ENCODE measurements around the gene GPS2. TPM values are rescaled to one million over a fixed set of nuclear protein-coding genes. Genes with fewer than 3 reads are reported as not detected.
A peak's percentile ranks its signal among the peaks of the same experiment; 100 is the strongest.

The GPS2 gene
- polyA plus RNA-seq, 3 donors, result 40.1 to 55.5 (median 47.5) TPM

GRCh38 chr17:7324438-7324779 is 9.2 kb upstream of the GPS2 start:
- 82 to 90% (median 83%) methylated on average over 3 of the region's 3 CpGs for WGBS, 3 donors

GRCh38 chr17:7323731-7324437 is 8.7 kb upstream of the GPS2 start:
- no peak overlapping the region for H3K27ac ChIP-seq (ENCODE audit: low read depth, low read length)
- WGBS, 3 donors, result 63 to 66% (median 65%) methylated on average over 39 of the region's 39 CpGs

More at GRCh38 chr17:7324438-7324779, 9.2 kb upstream of the GPS2 start:
- no peak overlapping the region for H3K27ac ChIP-seq (ENCODE audit: low read depth, low read length)

DNA sequence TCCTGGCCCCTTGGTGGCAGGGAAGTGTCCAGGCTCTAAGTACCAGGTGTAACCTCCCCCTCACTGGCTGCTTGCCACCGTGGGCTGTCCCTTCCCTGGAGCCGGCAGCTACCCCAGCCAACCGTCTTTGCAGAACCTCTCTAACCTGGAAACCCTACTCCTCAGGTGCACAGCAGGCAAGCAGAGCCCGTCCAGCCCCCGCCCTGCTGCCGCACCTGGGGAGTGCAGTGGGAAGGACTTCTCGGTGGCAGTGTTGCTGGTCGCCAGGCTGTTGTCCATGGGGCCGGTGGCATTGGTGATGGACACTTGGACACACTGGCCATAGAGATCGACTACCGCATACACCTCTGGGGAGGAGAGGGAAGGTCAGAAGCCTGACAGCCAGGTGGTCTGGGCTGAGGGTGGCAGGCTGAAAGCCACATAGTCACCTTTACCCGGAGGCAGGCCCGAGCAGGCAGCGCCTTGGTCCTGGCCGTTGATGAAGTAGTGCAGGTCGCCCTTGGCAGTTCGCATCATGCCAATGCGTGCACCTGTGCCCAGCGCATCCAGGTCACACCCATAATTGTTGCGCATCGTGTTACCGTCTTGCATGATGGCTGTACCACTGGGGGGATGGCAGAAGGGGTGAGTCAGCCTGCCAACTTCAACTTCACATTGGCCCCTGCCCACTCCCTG is 7.5 kb upstream of the GPS2 start:
- WGBS, 3 donors, result 91 to 93% (median 93%) methylated on average over 22 of the region's 22 CpGs
- no peak overlapping the region for H3K27ac ChIP-seq (ENCODE audit: low read depth, low read length)

DNA sequence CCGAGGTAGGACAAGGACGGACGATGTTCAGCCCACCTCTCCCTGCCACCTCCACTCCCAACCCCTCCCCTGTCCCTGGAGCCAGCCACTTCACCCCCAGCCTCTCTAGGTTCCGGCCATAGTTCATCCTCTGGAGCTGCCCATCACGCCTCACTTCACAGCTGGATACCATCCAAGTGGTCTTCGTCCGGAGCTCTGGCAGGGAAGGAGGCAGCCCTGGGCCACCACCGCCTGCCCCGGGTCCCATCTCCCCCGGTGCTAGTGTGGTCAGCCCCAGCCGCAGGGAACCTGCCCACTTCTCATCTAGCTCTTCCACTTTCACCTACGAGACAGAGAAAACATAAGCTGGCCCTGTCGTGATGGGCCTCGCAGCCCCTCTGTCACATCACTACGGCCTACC is 6.3 kb upstream of the GPS2 start:
- WGBS, 3 donors, result 88 to 93% (median 92%) methylated on average over 15 of the region's 15 CpGs

GRCh38 chr17:7318121-7318860 is 3.1 kb upstream of the GPS2 start:
- WGBS, 3 donors, result 88 to 92% (median 92%) methylated on average over 11 to 13 of the region's 13 CpGs
- H3K27ac ChIP-seq (ENCODE audit: low read depth, low read length), result no peak overlapping the region

More for the DNA sequence above, 6.3 kb upstream of the GPS2 start:
- no peak overlapping the region for H3K27ac ChIP-seq (ENCODE audit: low read depth, low read length)

DNA sequence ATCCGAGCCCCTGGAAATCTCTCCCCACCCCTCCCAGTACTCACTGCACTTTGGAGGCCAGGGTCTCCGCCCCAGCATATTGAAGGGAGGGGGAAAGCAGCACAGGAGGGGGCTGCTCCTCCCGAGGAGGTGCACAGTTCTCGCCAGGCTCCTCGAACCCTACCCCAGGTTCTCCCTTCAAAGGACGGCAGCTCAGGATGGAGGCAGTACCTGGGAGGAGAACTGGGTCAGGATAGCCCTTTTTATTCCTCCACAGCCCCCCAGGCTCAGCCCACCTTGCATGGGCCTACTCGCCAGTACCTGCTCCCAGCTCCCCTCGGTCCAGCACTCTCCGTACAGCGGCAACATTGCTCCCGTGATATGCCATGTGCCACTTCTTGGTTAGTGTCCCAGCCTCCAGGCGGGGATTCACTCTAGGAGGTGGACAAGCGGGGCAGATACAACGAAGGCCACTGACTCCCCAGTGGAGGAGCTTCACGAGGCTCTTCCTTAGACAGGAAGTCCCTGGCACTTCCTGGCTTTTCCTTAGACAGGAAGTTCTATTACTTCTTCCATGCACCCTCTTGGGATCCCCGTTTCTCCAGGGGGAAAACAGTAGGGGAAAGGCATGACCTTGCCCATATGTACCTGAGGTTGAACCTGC is 2.1 kb upstream of the GPS2 start:
- WGBS, 3 donors, result 80 to 87% (median 83%) methylated on average over 15 to 16 of the region's 16 CpGs
- no peak overlapping the region for H3K27ac ChIP-seq (ENCODE audit: low read depth, low read length)

DNA sequence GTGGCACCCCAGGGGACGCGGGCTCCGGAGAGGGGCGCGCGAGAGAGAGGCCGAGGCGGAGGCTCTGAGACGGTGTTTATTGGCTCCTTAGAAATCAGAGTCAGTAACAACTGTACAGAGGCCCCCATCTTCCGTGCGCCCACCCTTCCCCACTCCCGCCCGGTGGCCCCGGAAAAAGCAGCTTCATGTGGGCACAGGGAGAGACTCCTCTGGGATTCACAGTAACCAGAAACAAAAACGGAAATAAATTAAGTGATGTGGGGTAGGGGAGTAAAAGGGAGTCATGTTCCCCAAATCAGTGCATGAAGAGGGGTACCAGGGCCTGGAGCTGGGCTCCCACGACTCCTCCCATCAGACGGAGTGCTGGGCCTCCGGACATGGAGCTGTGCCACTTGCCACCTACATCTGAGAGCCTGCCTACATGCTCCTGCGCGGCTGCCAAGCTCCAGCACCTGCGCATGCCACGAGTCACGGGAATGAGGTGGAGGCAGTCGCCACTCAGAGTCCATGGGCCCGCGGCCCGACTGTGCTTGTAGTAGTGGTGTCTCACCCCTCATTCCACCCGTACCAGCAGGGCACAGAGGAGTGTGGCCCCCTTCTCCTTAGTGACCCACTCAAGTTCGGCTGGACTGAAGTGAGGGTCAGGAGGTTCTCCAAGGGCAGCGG is 543 bp upstream of the GPS2 start:
- WGBS, 3 donors, result 31 to 40% (median 39%) methylated on average over 30 of the region's 30 CpGs
- peak overlapping the region; percentile 3 for H3K27ac ChIP-seq (ENCODE audit: low read depth, low read length)

- WGBS, 3 donors, result 45 to 51% (median 46%) methylated on average over 9 of the region's 9 CpGs
- no peak overlapping the region for H3K27ac ChIP-seq (ENCODE audit: low read depth, low read length)
These were observed 1.1 kb downstream of the GPS2 start for GRCh38 chr17:7313890-7314718.

DNA sequence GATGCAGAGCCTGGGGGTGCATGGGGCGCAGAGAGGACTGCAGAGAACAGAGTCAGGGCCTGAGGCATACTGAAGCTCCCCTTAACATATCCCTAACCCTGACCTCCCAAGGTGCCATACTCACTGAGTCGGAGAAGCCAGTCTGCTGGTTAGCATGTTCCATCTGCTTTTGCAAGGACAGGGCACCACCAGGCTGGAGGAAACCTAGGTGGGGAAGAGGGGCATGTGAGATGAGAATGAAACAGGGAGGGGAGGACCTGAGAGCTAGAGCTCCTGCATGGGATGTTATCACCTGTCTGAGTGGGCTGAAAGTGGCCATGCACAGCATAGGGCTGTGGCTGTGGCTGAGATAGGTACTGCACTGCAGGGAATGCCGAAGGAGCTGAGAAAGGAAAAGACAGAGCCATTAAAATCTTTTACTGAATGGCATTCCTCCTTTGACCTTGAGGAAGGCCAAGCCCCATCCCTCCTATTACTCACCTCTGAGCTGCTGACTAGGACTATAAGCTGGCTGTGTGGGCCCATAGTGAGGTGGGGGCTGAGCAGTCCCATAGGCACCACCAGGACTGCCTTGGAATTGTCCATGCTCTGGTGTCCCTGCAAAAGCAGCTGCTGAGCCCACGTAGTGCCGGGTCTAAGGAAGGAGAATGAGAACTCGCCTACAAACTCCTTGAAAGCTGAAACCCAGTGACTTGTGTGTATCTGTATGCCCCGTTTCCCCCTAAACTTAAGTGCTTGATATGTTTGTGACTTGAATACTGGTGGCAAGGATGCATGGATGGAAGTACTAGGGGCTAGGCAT is 1.9 kb downstream of the GPS2 start:
- WGBS, 3 donors, result 83 to 91% (median 86%) methylated on average over 7 of the region's 7 CpGs
- no peak overlapping the region for H3K27ac ChIP-seq (ENCODE audit: low read depth, low read length)

DNA sequence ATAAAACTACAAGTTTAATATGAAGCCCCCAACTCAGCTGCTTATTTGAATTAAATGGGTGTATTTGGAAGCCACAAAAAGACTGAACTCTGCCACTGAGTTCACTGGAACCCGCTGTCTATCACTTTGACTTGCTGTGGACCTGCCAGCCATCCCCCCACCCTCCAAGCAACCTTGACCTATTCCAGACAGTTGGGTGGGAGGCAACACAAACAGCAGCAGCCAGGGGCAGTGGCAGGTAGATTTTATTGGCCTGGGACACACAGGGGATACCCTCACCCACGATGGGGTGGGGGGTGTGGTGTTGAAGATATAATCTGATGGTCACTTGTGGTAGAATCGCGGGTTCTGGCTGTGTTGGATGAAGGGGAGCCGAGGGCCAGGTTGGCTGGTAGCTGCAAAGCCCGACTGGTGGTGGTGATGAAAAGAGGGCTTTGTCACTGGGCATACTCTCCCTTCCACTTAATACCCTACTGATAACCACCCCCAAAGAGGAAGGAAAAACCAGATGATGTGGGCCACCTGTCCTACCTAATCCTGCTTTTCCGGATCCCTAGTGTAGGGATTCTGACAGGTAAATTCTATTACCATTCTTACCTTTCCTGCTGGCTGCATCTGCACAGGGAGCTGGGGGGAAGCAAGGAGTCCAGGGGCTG is 2.6 kb downstream of the GPS2 start:
- 78 to 80% (median 79%) methylated on average over 7 of the region's 7 CpGs for WGBS, 3 donors
- H3K27ac ChIP-seq (ENCODE audit: low read depth, low read length), result no peak overlapping the region

- H3K27ac ChIP-seq (ENCODE audit: low read depth, low read length), result no peak overlapping the region
- 72 to 83% (median 79%) methylated on average over 7 of the region's 7 CpGs for WGBS, 3 donors
These were observed 4.0 kb downstream of the GPS2 start for GRCh38 chr17:7311110-7311705.

DNA sequence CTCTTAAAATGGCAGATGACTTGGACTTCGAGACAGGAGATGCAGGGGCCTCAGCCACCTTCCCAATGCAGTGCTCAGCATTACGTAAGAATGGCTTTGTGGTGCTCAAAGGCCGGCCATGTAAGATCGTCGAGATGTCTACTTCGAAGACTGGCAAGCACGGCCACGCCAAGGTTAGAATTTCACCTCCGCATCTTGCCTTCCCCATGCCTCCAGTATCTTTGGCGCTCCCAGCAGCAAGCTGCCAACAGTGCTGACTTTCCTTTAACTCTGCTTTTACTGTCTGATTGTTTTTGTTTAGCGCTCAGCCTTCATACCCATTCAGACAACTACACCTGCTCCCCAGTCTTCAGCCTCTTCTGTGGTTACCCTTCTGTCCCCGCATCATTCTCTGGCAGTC is 5.5 kb downstream of the GPS2 start:
- WGBS, 3 donors, result 78 to 84% (median 81%) methylated on average over 12 of the region's 12 CpGs

GRCh38 chr17:7308625-7309433 is 6.3 kb downstream of the GPS2 start:
- WGBS, 3 donors, result 0 to 2% (median 0%) methylated on average over 14 of the region's 14 CpGs
- peak overlapping the region; percentile 82 for H3K27ac ChIP-seq (ENCODE audit: low read depth, low read length)

More for the DNA sequence above, 5.5 kb downstream of the GPS2 start:
- no peak overlapping the region for H3K27ac ChIP-seq (ENCODE audit: low read depth, low read length)

DNA sequence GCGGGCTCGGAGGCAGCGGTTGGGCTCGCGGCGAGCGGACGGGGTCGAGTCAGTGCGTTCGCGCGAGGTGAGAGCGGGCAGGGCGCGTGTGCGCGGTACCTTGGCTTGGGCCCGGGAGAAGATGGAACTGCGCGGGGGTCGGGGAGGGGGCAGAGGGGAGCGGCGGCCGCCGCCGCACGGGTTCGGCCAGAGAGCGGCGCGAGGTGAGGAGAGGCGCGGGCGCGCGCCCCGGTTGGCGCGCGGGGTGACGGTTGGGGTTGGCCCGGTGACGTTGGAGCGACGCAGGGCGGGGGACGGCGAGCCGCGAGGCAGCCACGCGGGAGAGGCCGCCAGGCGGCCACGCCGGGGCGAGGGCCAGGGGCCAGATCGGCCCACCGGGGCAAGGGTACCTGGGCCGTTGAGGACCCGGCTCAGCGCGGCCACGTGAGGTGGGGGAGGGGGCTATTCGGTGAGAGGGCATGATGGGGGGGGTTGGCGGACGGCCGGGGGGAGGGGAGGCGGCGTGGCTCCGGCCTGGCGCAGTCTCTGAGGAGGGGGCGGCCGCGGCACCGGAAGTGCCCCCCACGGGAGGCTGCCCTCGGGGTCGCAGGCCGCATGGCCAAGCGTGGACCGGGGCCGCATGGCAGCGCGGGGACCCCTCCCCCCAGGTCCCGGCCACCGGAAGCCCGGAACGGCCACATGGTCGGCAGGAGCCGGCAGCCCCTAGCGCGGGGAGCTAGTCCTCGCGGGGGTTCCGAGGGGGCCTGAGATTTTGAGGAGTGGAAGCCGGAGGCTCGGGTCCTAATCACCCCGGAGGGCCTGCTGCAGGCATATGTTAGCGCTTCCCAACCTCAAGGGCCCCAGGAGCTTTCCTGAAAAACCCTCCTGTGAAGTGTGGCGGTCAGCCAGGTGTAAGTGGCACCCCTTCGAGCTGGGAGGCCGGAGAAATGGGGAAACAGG is 7.2 kb downstream of the GPS2 start:
- 0 to 1% (median 0%) methylated on average over 78 to 102 of the region's 104 CpGs for WGBS, 3 donors
- H3K27ac ChIP-seq (ENCODE audit: low read depth, low read length), result peak overlapping the region; percentile 82

All from adipose tissue (tissue), 3 donors.